T-cell (primary cell): Measurements from ENCODE around the gene BMP6. TPM values are rescaled to one million over a fixed set of nuclear protein-coding genes. Genes with fewer than 3 reads are reported as not detected.
A peak's percentile ranks its signal among the peaks of the same experiment; 100 is the strongest.

Experiments
- ATAC-seq, 4 experiments: fragments of 200-7000 bp in 3 of 4; fragments of 150-1000 bp in 1 of 4; cut with Tn5 transposase; replicated peaks in 1 of 4; 1 replicate in 3 of 4; 2 replicates in 1 of 4; pipeline ENCODE4 v1.10.0; 2021; ENCODE audit warnings: moderate library complexity in 3 of 4, mild to moderate bottlenecking in 2 of 4, moderate number of reproducible peaks in 1 of 4
- CTCF ChIA-PET, 2 donors: fragments of 300-600 bp; sonication (Branson Sonifier 250); formaldehyde crosslinking; loops; one replicate each; lab custom pipeline; 2022; ENCODE audit warnings: antibody characterized with exemption in 2 of 2; lab: Charles Lee
- POLR2A ChIA-PET, 2 donors: fragments of 300-600 bp; sonication (Branson Sonifier 250); formaldehyde crosslinking; loops; one replicate each; lab custom pipeline; 2022; ENCODE audit warnings: antibody characterized with exemption in 2 of 2; lab: Charles Lee
- DNase-seq, 35 experiments: peaks; one replicate each; pipeline versions ENCODE4 v3.0.0 to v3.0.0-alpha.2; 2013 to 2023
- H3K27ac ChIP-seq: one replicate; pipeline ENCODE4 v1.5.1; 2013; ENCODE audit warnings: low read length
- H3K27me3 ChIP-seq, 2 experiments: replicated peaks in 1 of 2; 1 replicate in 1 of 2; 2 replicates in 1 of 2; pipeline versions ENCODE4 v1.6.1 to v1.7.0; 2013; ENCODE audit warnings: low read length in 1 of 2, mixed read lengths in 1 of 2; ENCODE audit not compliant: control insufficient read depth in 2 of 2, insufficient read depth in 2 of 2; ENCODE audit errors: extremely low read depth in 1 of 2
- H3K36me3 ChIP-seq, 2 donors: 1 replicate in 1 of 2; 2 replicates in 1 of 2; pipeline versions ENCODE4 v1.6.1 to v1.7.0; 2013; ENCODE audit warnings: low read length in 1 of 2; ENCODE audit not compliant: control insufficient read depth in 2 of 2, insufficient read depth in 1 of 2; ENCODE audit errors: extremely low read depth in 1 of 2
- H3K4me1 ChIP-seq, 2 experiments: 1 replicate in 1 of 2; 2 replicates in 1 of 2; pipeline versions ENCODE4 v1.6.1 to v1.7.0; 2013; ENCODE audit warnings: low read length in 2 of 2, mixed read lengths in 1 of 2; ENCODE audit not compliant: insufficient read depth in 2 of 2, control insufficient read depth in 1 of 2; ENCODE audit errors: extremely low read depth in 1 of 2
- H3K4me3 ChIP-seq, 2 donors: 1 replicate in 1 of 2; 2 replicates in 1 of 2; pipeline versions ENCODE4 v1.5.1 to v1.7.0; 2013; ENCODE audit warnings: mild to moderate bottlenecking in 2 of 2, low read length in 1 of 2, moderate library complexity in 1 of 2; ENCODE audit not compliant: control insufficient read depth in 1 of 2; ENCODE audit errors: extremely low read depth in 1 of 2
- H3K9me3 ChIP-seq: 2 replicates; pipeline ENCODE4 v1.7.0; 2013
- H3K27ac Mint-ChIP-seq, 2 donors: one replicate each; pipeline ENCODE4 v1.8.0; 2020 to 2021; ENCODE audit warnings: mild to moderate bottlenecking in 2 of 2, mixed read lengths in 2 of 2
- H3K27me3 Mint-ChIP-seq, 2 donors: one replicate each; pipeline ENCODE4 v1.8.0; 2021 to 2022; ENCODE audit warnings: mixed read lengths in 2 of 2
- H3K36me3 Mint-ChIP-seq: one replicate; pipeline ENCODE4 v1.8.0; 2021; ENCODE audit warnings: mixed read lengths
- H3K4me1 Mint-ChIP-seq, 3 donors: one replicate each; pipeline ENCODE4 v1.8.0; 2020 to 2022; ENCODE audit warnings: mixed read lengths in 3 of 3, mild to moderate bottlenecking in 1 of 3
- H3K4me3 Mint-ChIP-seq, 3 donors: one replicate each; pipeline ENCODE4 v1.8.0; 2020 to 2022; ENCODE audit warnings: mild to moderate bottlenecking in 3 of 3, mixed read lengths in 3 of 3, moderate library complexity in 3 of 3
- H3K9me3 Mint-ChIP-seq, 3 donors: one replicate each; pipeline ENCODE4 v1.8.0; 2020 to 2022; ENCODE audit warnings: mixed read lengths in 3 of 3
- WGBS: methylation state at CpG from one replicate; pipeline ENCODE4 v1.1.5; 2013; ENCODE audit warnings: missing lambda C conversion rate; ENCODE audit not compliant: insufficient coverage; 5-methylcytosine and 5-hydroxymethylcytosine counted together
- total RNA-seq, 35 experiments: library from RNA in 6 of 35; stranded (reverse) in 6 of 35; fragments of 120-200 nt in 1 of 35; gene quantifications; one replicate each; pipeline versions ENCODE4 v1.2.1 to v1.2.4 and lab custom pipeline; 2013 to 2026

BMP6 gene
- total RNA-seq, 5 donors from 2014 or later (not counting 1 experiment from before 2014, with no cell fraction given): 0.09 to 0.23 (median 0.13) TPM; not detected in 1

GRCh38 chr6:7728855-7729590, 3.1 kb downstream of the BMP6 start:
- Mint-ChIP-seq H3K27me3 (peaks cover 62 to 77% of the 10 kb centered on the region in 2 donors), H3K4me1 (peaks cover 11 to 23% (median 22%) of the 10 kb centered on the region in 3 donors), H3K36me3 (no peaks in the 10 kb centered on the region), H3K4me3 (peak overlapping the region; percentile 39 to 64 (median 54)), H3K9me3 (no peaks in the 10 kb centered on the region), H3K27ac (no peak overlapping the region)
- Histone ChIP-seq H3K27me3 (peaks cover 8 to 47% of the 10 kb centered on the region in 2 experiments), H3K4me3 (peak overlapping the region in 1 of 2 donors; percentile 42), H3K27ac (no peak overlapping the region), H3K9me3 (no peaks in the 10 kb centered on the region), H3K4me1 (peaks cover 7 to 30% of the 10 kb centered on the region in 2 experiments), H3K36me3 (no peaks in the 10 kb centered on the region)
- DNase-seq (no peak), ATAC-seq (no peak)
- 69% methylated on average over 6 of the region's 14 CpGs for WGBS
- POLR2A ChIA-PET: no interaction called here
- CTCF ChIA-PET: no interaction called here

- no peak for DNase-seq
- Mint-ChIP-seq H3K36me3 (no peaks in the 10 kb centered on the region), H3K4me3 (no peak overlapping the region), H3K9me3 (no peaks in the 10 kb centered on the region), H3K27me3 (peaks cover 61 to 76% of the 10 kb centered on the region in 2 donors), H3K4me1 (peaks cover 11 to 22% (median 21%) of the 10 kb centered on the region in 3 donors), H3K27ac (no peak overlapping the region)
- Histone ChIP-seq H3K4me1 (peaks cover 7 to 30% of the 10 kb centered on the region in 2 experiments), H3K27me3 (peaks cover 6 to 52% of the 10 kb centered on the region in 2 experiments), H3K36me3 (no peaks in the 10 kb centered on the region), H3K9me3 (no peaks in the 10 kb centered on the region), H3K27ac (no peak overlapping the region), H3K4me3 (no peak overlapping the region)
- ChIA-PET CTCF (no interaction called here), POLR2A (no interaction called here)
- no CpG with 5 or more reads among the region's 5 CpGs for WGBS
- no peak for ATAC-seq
Measured at GRCh38 chr6:7730001-7730783, 4.3 kb downstream of the BMP6 start.

- no peaks in the 10 kb centered on the region for H3K36me3 Mint-ChIP-seq
- ChIA-PET POLR2A (no interaction called here), CTCF (no interaction called here)
- H3K27ac Mint-ChIP-seq: no peak overlapping the region
- no peaks in the 10 kb centered on the region for H3K9me3 Mint-ChIP-seq
- no peak overlapping the region for H3K27ac ChIP-seq
- peaks cover 6 to 46% of the 10 kb centered on the region in 2 experiments for H3K27me3 ChIP-seq
- no peaks in the 10 kb centered on the region for H3K9me3 ChIP-seq
- peaks cover 7 to 28% of the 10 kb centered on the region in 2 experiments for H3K4me1 ChIP-seq
- ATAC-seq: no peak
- peaks cover 11 to 18% (median 16%) of the 10 kb centered on the region in 3 donors for H3K4me1 Mint-ChIP-seq
- H3K4me3 Mint-ChIP-seq: no peak overlapping the region
- no peak for DNase-seq
- no peak overlapping the region for H3K4me3 ChIP-seq
- H3K27me3 Mint-ChIP-seq: peaks cover 59 to 75% of the 10 kb centered on the region in 2 donors
- 89% methylated on average over 4 of the region's 10 CpGs for WGBS
- H3K36me3 ChIP-seq: no peaks in the 10 kb centered on the region
Measured at GRCh38 chr6:7730784-7731227, 4.9 kb downstream of the BMP6 start.

- no peak overlapping the region for H3K27ac Mint-ChIP-seq
- no CpG with 5 or more reads among the region's 2 CpGs for WGBS
- no peak overlapping the region for H3K4me3 Mint-ChIP-seq
Measured at GRCh38 chr6:7731294-7731693, 5.4 kb downstream of the BMP6 start.

GRCh38 chr6:7732228-7732627, 6.3 kb downstream of the BMP6 start:
- Histone ChIP-seq H3K27me3 (peaks cover 6 to 38% of the 10 kb centered on the region in 2 experiments), H3K4me1 (peaks cover 2 to 17% of the 10 kb centered on the region in 2 experiments), H3K36me3 (no peaks in the 10 kb centered on the region), H3K9me3 (no peaks in the 10 kb centered on the region), H3K27ac (no peak overlapping the region), H3K4me3 (no peak overlapping the region)
- no peak for DNase-seq
- H3K4me1 Mint-ChIP-seq: peaks cover 11 to 16% (median 13%) of the 10 kb centered on the region in 3 donors
- ATAC-seq: no peak
- H3K36me3 Mint-ChIP-seq: no peaks in the 10 kb centered on the region
- H3K9me3 Mint-ChIP-seq: no peaks in the 10 kb centered on the region
- peaks cover 66 to 78% of the 10 kb centered on the region in 2 donors for H3K27me3 Mint-ChIP-seq
- ChIA-PET CTCF (no interaction called here), POLR2A (no interaction called here)
- H3K27ac Mint-ChIP-seq: no peak overlapping the region
- no peak overlapping the region for H3K4me3 Mint-ChIP-seq

More at GRCh38 chr6:7731294-7731693, 5.4 kb downstream of the BMP6 start:
- Mint-ChIP-seq H3K27me3 (peaks cover 63 to 74% of the 10 kb centered on the region in 2 donors), H3K9me3 (no peaks in the 10 kb centered on the region), H3K4me1 (peaks cover 11 to 16% (median 13%) of the 10 kb centered on the region in 3 donors), H3K36me3 (no peaks in the 10 kb centered on the region)
- no peaks in the 10 kb centered on the region for H3K36me3 ChIP-seq
- no peak overlapping the region for H3K27ac ChIP-seq
- H3K9me3 ChIP-seq: no peaks in the 10 kb centered on the region
- CTCF ChIA-PET: no interaction called here
- no peak overlapping the region for H3K4me3 ChIP-seq
- POLR2A ChIA-PET: no interaction called here
- H3K27me3 ChIP-seq: peaks cover 6 to 42% of the 10 kb centered on the region in 2 experiments
- H3K4me1 ChIP-seq: peaks cover 6 to 24% of the 10 kb centered on the region in 2 experiments
- no peak for ATAC-seq
- no peak for DNase-seq

- H3K27ac Mint-ChIP-seq: no peak overlapping the region
Measured at GRCh38 chr6:7734707-7735383, 8.9 kb downstream of the BMP6 start.

More at GRCh38 chr6:7734707-7735383, 8.9 kb downstream of the BMP6 start:
- Histone ChIP-seq H3K4me3 (no peak overlapping the region), H3K27ac (no peak overlapping the region), H3K27me3 (peaks cover 5 to 16% of the 10 kb centered on the region in 2 experiments), H3K4me1 (no peaks in the 10 kb centered on the region), H3K36me3 (no peaks in the 10 kb centered on the region), H3K9me3 (no peaks in the 10 kb centered on the region)
- no peak overlapping the region for H3K4me3 Mint-ChIP-seq
- CTCF ChIA-PET: no interaction called here
- no peaks in the 10 kb centered on the region for H3K4me1 Mint-ChIP-seq
- POLR2A ChIA-PET: no interaction called here
- no peaks in the 10 kb centered on the region for H3K9me3 Mint-ChIP-seq
- DNase-seq (no peak), ATAC-seq (no peak)
- 78% methylated on average over 7 of the region's 18 CpGs for whole genome bisulfite sequencing
- no peaks in the 10 kb centered on the region for H3K36me3 Mint-ChIP-seq
- peaks cover 55 to 69% of the 10 kb centered on the region in 2 donors for H3K27me3 Mint-ChIP-seq
